Mesodermal cell (in vitro differentiated cells): ENCODE data around the gene FXR2.

Experiments used
- H3K27ac ChIP-seq: 2 replicates; pipeline ENCODE4 v1.7.0; 2013; ENCODE audit warnings: mild to moderate bottlenecking, low read depth, low read length, moderate library complexity; ENCODE audit not compliant: severe bottlenecking
- H3K36me3 ChIP-seq: 2 replicates; pipeline ENCODE4 v1.7.1; 2013; ENCODE audit warnings: mild to moderate bottlenecking, low read length, moderate library complexity; ENCODE audit not compliant: control insufficient read depth, insufficient read depth
- H3K4me1 ChIP-seq: one replicate; pipeline ENCODE4 v1.7.1; 2013; ENCODE audit warnings: mild to moderate bottlenecking, low read length; ENCODE audit not compliant: insufficient read depth, control insufficient read depth, poor library complexity, severe bottlenecking
- H3K4me3 ChIP-seq: 2 replicates; pipeline ENCODE4 v1.7.0; 2013; ENCODE audit warnings: low read length, control low read depth, mild to moderate bottlenecking; ENCODE audit not compliant: insufficient read depth, poor library complexity, severe bottlenecking; ENCODE audit errors: extremely low read depth
- H3K9me3 ChIP-seq: 2 replicates; pipeline ENCODE4 v1.7.1; 2013; ENCODE audit warnings: mild to moderate bottlenecking, low read length, moderate library complexity; ENCODE audit not compliant: control insufficient read depth
- WGBS, 2 experiments: methylation state at CpG; one replicate each; pipeline ENCODE4 v1.1.5; 2013; ENCODE audit warnings: missing lambda C conversion rate in 2 of 2; ENCODE audit not compliant: insufficient coverage in 2 of 2; 5-methylcytosine and 5-hydroxymethylcytosine counted together

FXR2 gene

GRCh38 chr17:7577327-7578199 is 37.1 kb downstream of the FXR2 start:
- peaks cover 72% of the 10 kb centered on the region for H3K36me3 ChIP-seq
- peaks cover 32% of the 10 kb centered on the region for H3K4me1 ChIP-seq
- no peaks in the 10 kb centered on the region for H3K9me3 ChIP-seq
- H3K4me3 ChIP-seq = no peak overlapping the region
- H3K27ac ChIP-seq = peak overlapping the region; percentile 5
- 97 to 98% methylated on average over 14 to 17 of the region's 17 CpGs for WGBS, 2 experiments

- Histone ChIP-seq H3K4me3 (no peak overlapping the region), H3K4me1 (peaks cover 33% of the 10 kb centered on the region), H3K27ac (no peak overlapping the region), H3K36me3 (peaks cover 73% of the 10 kb centered on the region), H3K9me3 (no peaks in the 10 kb centered on the region)
- WGBS, 2 experiments = 94 to 97% methylated on average over 14 of the region's 14 CpGs
Observed at GRCh38 chr17:7576432-7576937, 38.2 kb downstream of the FXR2 start.

GRCh38 chr17:7575959-7576358 is 38.7 kb downstream of the FXR2 start:
- Histone ChIP-seq H3K4me1 (peaks cover 36% of the 10 kb centered on the region), H3K36me3 (peaks cover 74% of the 10 kb centered on the region), H3K4me3 (no peak overlapping the region), H3K27ac (peak overlapping the region; percentile 20), H3K9me3 (no peaks in the 10 kb centered on the region)
- WGBS, 2 experiments = 96 to 100% methylated on average over 5 to 7 of the region's 7 CpGs

- Histone ChIP-seq H3K9me3 (no peaks in the 10 kb centered on the region), H3K4me1 (peaks cover 40% of the 10 kb centered on the region), H3K4me3 (peak overlapping the region; percentile 99), H3K36me3 (peaks cover 79% of the 10 kb centered on the region), H3K27ac (peak overlapping the region; percentile 20)
- 90 to 100% methylated on average over 1 of the region's 1 CpG for WGBS, 2 experiments
Observed at GRCh38 chr17:7575481-7575883, 39.2 kb downstream of the FXR2 start.

- Histone ChIP-seq H3K4me1 (peaks cover 37% of the 10 kb centered on the region), H3K4me3 (peak overlapping the region; percentile 99), H3K27ac (peak overlapping the region; percentile 96), H3K36me3 (peaks cover 82% of the 10 kb centered on the region), H3K9me3 (no peaks in the 10 kb centered on the region)
- WGBS, 2 experiments = 25 to 31% methylated on average over 9 to 10 of the region's 15 CpGs
Observed at GRCh38 chr17:7574176-7574953, 40.3 kb downstream of the FXR2 start.

- peak overlapping the region; percentile 99 for H3K4me3 ChIP-seq
- peak overlapping the region; percentile 96 for H3K27ac ChIP-seq
- 0 to 1% methylated on average over 43 to 45 of the region's 71 CpGs for WGBS, 2 experiments
- H3K36me3 ChIP-seq = peaks cover 82% of the 10 kb centered on the region
- H3K4me1 ChIP-seq = peaks cover 29% of the 10 kb centered on the region
- H3K9me3 ChIP-seq = no peaks in the 10 kb centered on the region
Observed at GRCh38 chr17:7573324-7574080, 41.2 kb downstream of the FXR2 start.

- peaks cover 78% of the 10 kb centered on the region for H3K36me3 ChIP-seq
- H3K9me3 ChIP-seq = no peaks in the 10 kb centered on the region
- H3K4me1 ChIP-seq = peaks cover 27% of the 10 kb centered on the region
- peak overlapping the region; percentile 96 for H3K27ac ChIP-seq
- WGBS, 2 experiments = 0 to 1% methylated on average over 67 of the region's 73 CpGs
- peak overlapping the region; percentile 99 for H3K4me3 ChIP-seq
Observed at GRCh38 chr17:7572588-7573323, 41.9 kb downstream of the FXR2 start.

DNA sequence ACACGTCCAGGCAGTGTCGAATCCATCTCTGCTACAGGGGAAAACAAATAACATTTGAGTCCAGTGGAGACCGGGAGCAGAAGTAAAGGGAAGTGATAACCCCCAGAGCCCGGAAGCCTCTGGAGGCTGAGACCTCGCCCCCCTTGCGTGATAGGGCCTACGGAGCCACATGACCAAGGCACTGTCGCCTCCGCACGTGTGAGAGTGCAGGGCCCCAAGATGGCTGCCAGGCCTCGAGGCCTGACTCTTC is 42.4 kb downstream of the FXR2 start:
- Histone ChIP-seq H3K9me3 (no peaks in the 10 kb centered on the region), H3K4me1 (peaks cover 26% of the 10 kb centered on the region), H3K36me3 (peaks cover 77% of the 10 kb centered on the region), H3K4me3 (peak overlapping the region; percentile 49), H3K27ac (peak overlapping the region; percentile 89)
- WGBS, 2 experiments = 0 to 1% methylated on average over 9 to 11 of the region's 11 CpGs

GRCh38 chr17:7570351-7570750 is 44.3 kb downstream of the FXR2 start:
- Histone ChIP-seq H3K4me1 (peaks cover 22% of the 10 kb centered on the region), H3K36me3 (peaks cover 77% of the 10 kb centered on the region), H3K27ac (no peak overlapping the region), H3K4me3 (no peak overlapping the region), H3K9me3 (no peaks in the 10 kb centered on the region)
- 94 to 99% methylated on average over 2 to 8 of the region's 10 CpGs for WGBS, 2 experiments

DNA sequence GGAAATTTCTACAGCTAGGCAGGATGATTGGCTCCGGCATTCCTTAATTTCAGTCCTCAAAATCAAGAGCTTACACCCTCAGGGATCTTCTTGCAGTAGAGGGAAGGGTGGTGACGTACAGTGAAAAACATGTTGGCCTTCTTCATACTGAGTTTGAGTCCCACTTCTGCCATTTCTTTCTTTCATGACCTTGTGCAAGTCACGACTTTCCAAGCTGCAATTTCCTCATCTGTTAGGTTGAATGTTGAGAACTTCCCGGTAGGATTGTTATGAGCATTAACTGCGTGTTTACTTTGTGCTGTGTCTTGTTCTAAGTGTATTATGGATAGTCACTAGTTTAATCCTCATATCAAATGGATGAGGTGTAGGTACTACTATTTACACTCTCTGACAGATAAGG is 45.1 kb downstream of the FXR2 start:
- no peaks in the 10 kb centered on the region for H3K9me3 ChIP-seq
- H3K4me3 ChIP-seq = no peak overlapping the region
- peaks cover 77% of the 10 kb centered on the region for H3K36me3 ChIP-seq
- H3K4me1 ChIP-seq = peaks cover 14% of the 10 kb centered on the region
- 80% methylated on average over 1 of the region's 5 CpGs; no CpG with 5 or more reads in 1 of the 2 experiments for WGBS, 2 experiments
- H3K27ac ChIP-seq = no peak overlapping the region
